Right cardiac atrium (tissue), 5 donors: Measurements from ENCODE around the gene UFD1. TPM values are rescaled to one million over a fixed set of nuclear protein-coding genes. Genes with fewer than 3 reads are reported as not detected.
"Not testable (repeated sequence)": the region's sequence is repeated elsewhere in the genome, so short reads cannot be mapped to it uniquely, and the experiment has no call there.

Experiments
- ATAC-seq, 2 donors: fragments of 200-7000 bp; cut with Tn5 transposase; one replicate each; pipeline versions ENCODE4 v1.8.0 to v1.9.1; 2020; ENCODE audit warnings: moderate library complexity in 2 of 2, mild to moderate bottlenecking in 1 of 2
- DNase-seq, 3 donors: peaks; one replicate each; pipeline ENCODE4 v3.0.0-alpha.2; 2020
- H3K27ac ChIP-seq: one replicate; pipeline ENCODE4 v1.5.1; 2013; ENCODE audit warnings: mild to moderate bottlenecking, low read length, control low read depth, moderate library complexity
- H3K27me3 ChIP-seq: one replicate; pipeline ENCODE4 v1.6.1; 2013; ENCODE audit not compliant: control insufficient read depth, insufficient read depth
- H3K4me1 ChIP-seq: one replicate; pipeline ENCODE4 v1.6.1; 2013; ENCODE audit warnings: low read length; ENCODE audit not compliant: control insufficient read depth, insufficient read depth
- H3K4me3 ChIP-seq: one replicate; pipeline ENCODE4 v1.5.1; 2013; ENCODE audit warnings: low read length, control low read depth
- H3K9me3 ChIP-seq: one replicate; pipeline ENCODE4 v1.6.1; 2013; ENCODE audit warnings: low read length; ENCODE audit not compliant: control insufficient read depth
- WGBS: extraction: QIAGEN DNeasy Blood & Tissue Kit; methylation state at CpG from one replicate; pipeline ENCODE4 v1.1.7; 2013; 5-methylcytosine and 5-hydroxymethylcytosine counted together
- intact Hi-C, 4 donors: fragments of 100-400 bp; cut with DNase I; formaldehyde crosslinking; loops; one replicate each; pipeline versions ENCODE4 v1.11.0 to v1.14.0; 2022 to 2023
- polyA plus RNA-seq: library from polyadenylated mRNA; stranded (reverse); fragments of 200-250 nt; gene quantifications from one replicate; pipeline ENCODE4 v1.2.3, GENCODE V29; 2013
- total RNA-seq, 4 donors: library from RNA; stranded (reverse); fragmentation: NEBNext Ultra II Directional; extraction: Animal tissue kit (Norgen Biotek cat#: 25700); gene quantifications; one replicate each; pipeline ENCODE4 v1.2.1, GENCODE V29; 2021
- donor health status: healthy with polysubstance abuse.
- donor health status: DM: no; HTN: yes; CAD: no.
- donor health status: DM: no; HTN: no; CAD: no.
- donor health status: DM: no; HTN: yes; CAD: no; lungs with severe emphysema.
- donor health status: DM: yes; HTN: yes; CAD: no.

UFD1 gene
- total and polyA plus RNA-seq, 5 donors, result 34.7 to 58.1 (median 44.3) TPM

DNA sequence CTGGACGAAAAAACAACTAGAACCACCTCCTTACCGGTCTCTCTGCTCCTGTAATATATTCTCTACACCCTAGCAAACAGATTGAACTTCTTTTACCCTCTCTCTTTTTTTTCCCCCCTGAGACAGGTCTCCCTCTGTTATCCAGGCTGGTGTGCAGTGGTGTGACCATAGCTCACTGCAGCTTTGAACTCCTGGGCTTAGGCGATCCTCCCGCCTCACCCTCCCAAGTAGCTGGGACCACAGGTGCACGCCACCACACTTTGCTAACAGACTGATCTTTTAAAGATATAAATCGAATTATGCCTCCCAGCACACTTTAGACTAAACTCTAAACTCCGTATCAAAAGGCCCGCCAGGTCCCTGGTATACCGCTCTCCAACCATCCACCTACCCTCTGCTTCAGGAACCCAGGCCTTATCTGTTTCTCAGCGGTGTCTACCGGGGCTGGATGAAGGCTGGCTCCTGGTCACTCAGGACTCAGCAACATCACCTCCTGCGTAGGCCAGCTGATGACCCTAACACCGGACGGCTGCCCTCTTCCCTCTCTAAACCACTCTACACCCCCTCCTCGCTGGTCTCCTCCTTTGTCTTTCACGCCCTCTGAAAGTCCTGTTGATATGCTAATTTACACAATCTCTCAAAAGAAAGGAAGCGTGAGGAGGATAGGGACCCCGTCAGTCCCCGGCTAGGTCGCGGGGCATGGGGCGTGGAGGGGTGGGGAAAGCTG lies 32.2 kb downstream of the UFD1 start:
- Histone ChIP-seq H3K4me1 (peaks cover 15% of the 10 kb centered on the region), H3K27me3 (no peaks in the 10 kb centered on the region), H3K9me3 (no peaks in the 10 kb centered on the region), H3K4me3 (peak overlapping the region; percentile 82), H3K27ac (peak overlapping the region; percentile 33)
- 25% methylated on average over 22 of the region's 22 CpGs for WGBS
- DNase-seq (no peak), ATAC-seq (peak; percentile 4 to 24)
- intact Hi-C loops, result no loop called here

DNA sequence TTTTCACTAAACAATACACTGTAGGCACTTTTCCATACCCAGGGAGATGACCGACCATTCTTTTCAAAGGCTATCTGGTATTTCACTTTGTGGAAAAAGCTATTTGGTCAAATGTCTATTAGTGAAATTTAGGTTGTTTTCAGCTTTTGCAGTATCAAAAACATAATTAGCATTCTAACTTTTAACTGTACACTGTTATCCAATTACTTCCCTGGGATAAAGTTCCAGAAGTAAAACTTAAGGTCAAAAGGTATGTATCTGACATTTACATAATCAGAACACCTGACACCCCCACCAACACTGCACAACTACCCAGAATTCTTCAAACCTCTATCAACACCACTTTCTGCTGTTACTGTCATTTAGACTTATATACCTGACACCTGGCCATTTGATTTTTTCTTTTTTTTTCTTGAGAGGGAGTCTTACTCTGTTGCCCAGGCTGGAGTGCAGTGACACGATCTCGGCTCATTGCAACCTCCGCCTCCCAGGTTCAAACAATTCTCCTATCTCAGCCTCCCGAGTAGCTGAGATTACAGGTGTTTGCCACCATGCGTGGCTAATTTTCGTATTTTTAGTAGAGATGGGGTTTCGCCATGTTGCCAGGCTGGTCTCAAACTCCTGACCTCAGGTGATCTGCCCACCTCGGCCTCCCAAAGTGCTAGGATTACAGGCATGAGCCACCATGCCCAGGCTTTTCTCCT lies 33.6 kb downstream of the UFD1 start:
- H3K27me3 ChIP-seq, H3K4me3 ChIP-seq, H3K9me3 ChIP-seq, ATAC-seq, H3K27ac ChIP-seq, DNase-seq, intact Hi-C loops: not testable (repeated sequence)
- peaks cover 15% of the 10 kb centered on the region for H3K4me1 ChIP-seq
- 86% methylated on average over 9 of the region's 9 CpGs for WGBS

DNA sequence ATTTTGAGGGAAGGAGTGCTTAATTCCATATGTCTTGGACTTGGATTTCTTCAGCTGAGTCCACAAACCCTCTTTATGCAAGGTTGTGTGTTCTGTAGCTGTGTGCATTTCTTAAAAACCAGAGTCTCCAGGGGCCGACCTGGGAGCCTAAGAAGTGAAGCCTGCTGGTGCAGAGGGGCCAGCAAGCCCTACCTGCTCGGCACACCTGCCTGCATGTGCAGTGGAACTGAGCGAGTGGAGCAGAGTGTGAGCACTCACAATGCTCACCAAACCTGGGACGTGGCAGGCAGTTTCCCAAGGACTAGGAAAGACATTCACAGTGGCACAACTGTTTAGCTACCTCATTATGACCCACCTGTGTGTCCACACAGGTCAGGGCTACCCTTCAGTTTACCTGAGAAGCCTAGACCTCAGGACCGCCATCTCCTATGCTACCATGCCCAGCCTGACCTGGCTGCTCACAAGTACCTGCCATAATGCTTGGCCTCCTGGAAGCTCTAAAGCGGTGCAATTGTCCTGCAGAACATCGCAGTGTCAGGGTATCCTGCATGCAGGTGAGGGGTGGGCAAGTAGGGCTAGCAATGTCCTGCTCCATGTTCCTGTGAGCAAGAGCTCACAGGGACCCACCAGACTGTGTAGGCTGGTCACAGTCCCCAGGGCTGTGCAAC lies 35.3 kb downstream of the UFD1 start:
- WGBS, result 86% methylated on average over 7 of the region's 7 CpGs
- DNase-seq, result no peak
- no peaks in the 10 kb centered on the region for H3K27me3 ChIP-seq
- intact Hi-C loops, result no loop called here
- no peak overlapping the region for H3K27ac ChIP-seq
- H3K4me1 ChIP-seq, result peaks cover 15% of the 10 kb centered on the region
- no peak overlapping the region for H3K4me3 ChIP-seq
- no peak for ATAC-seq
- H3K9me3 ChIP-seq, result no peaks in the 10 kb centered on the region

DNA sequence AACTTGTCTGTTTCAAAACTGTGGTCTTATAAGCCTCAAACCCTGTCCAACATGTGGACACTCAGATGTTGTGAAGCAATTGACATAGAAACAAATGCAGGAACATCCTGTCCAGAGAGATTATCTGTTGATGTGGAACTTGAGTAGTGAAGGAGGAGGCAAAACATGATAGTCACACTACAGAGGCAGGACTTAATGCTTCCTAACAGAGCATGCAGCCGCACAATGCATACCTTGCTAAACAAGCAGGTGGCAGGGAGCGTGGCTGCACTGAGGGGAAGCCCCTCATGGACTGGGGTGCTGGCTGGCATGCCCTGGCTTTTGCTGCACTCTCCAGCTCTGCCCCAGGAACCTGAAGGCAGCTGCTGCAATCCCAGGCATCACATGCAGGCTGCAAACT lies 36.8 kb downstream of the UFD1 start:
- no peak overlapping the region for H3K27ac ChIP-seq
- H3K9me3 ChIP-seq, result no peaks in the 10 kb centered on the region
- DNase-seq, result no peak
- WGBS, result 96% methylated on average over 2 of the region's 2 CpGs
- no peak overlapping the region for H3K4me3 ChIP-seq
- H3K27me3 ChIP-seq, result no peaks in the 10 kb centered on the region
- intact Hi-C loops, result no loop called here
- peaks cover 12% of the 10 kb centered on the region for H3K4me1 ChIP-seq
- no peak for ATAC-seq

DNA sequence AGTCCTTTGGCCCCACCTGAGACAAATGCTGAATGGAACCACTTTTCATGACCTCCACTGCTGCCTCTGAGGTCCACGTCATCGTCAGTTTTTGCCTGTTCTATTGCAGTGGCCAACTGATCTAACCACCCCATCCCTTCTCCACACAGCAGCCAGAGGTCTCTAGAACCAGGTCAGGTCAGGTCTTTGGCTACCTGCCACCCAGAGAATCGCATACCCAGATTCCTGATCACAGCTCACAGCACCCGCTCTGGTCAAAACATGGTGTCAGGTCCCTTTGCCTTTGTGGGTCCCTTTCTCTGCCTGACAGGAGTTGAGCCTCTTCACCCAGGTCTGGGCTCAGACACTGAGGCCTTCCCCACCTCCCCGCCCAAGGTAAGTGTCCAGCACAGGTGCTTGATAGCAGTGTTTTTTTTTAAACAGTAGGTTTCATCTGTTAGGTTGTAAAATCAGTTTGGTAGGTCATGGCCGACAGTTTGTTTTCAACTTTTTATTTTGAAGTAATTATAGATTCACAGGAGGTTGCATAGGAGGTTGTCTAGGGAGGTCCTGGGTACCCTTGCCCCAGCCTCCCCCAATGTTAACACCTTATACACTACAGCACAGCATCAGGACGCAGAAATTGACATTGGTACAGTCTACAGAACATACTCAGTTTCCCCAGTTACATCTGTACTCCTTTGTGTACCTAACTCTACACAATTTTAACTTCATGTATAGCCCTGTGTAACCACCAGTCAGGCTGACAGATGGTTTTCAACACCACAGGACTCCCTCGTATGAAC lies 38.4 kb downstream of the UFD1 start:
- intact Hi-C loops, result no loop called here
- H3K4me1 ChIP-seq, result peaks cover 5% of the 10 kb centered on the region
- no peak overlapping the region for H3K4me3 ChIP-seq
- no peaks in the 10 kb centered on the region for H3K9me3 ChIP-seq
- DNase-seq, result no peak
- 85% methylated on average over 8 of the region's 8 CpGs for WGBS
- no peaks in the 10 kb centered on the region for H3K27me3 ChIP-seq
- no peak for ATAC-seq
- no peak overlapping the region for H3K27ac ChIP-seq

DNA sequence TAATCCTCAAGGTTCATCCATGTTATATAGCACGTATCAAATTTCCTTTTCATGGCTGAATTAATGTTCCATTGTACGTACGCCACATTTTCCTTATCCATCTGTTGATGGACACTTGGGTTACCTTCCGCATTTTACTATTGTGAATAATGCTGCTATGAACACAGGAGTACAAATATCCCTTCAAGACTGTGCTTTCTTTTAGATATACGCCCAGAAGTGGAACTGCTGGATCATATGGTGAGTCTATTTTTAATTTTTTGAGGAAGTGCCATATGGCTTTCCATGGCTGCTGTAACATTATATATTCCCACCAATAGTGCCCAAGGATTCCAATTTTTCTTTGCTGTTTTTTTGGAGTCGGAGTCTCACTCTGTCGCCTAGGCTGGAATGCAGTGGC lies 40.7 kb downstream of the UFD1 start:
- H3K4me1 ChIP-seq, result peaks cover 3% of the 10 kb centered on the region
- 93% methylated on average over 7 of the region's 7 CpGs for WGBS
- intact Hi-C loops, result no loop called here
- no peaks in the 10 kb centered on the region for H3K9me3 ChIP-seq
- DNase-seq, result no peak
- H3K27ac ChIP-seq, result no peak overlapping the region
- no peak for ATAC-seq
- H3K27me3 ChIP-seq, result no peaks in the 10 kb centered on the region
- H3K4me3 ChIP-seq, result no peak overlapping the region

DNA sequence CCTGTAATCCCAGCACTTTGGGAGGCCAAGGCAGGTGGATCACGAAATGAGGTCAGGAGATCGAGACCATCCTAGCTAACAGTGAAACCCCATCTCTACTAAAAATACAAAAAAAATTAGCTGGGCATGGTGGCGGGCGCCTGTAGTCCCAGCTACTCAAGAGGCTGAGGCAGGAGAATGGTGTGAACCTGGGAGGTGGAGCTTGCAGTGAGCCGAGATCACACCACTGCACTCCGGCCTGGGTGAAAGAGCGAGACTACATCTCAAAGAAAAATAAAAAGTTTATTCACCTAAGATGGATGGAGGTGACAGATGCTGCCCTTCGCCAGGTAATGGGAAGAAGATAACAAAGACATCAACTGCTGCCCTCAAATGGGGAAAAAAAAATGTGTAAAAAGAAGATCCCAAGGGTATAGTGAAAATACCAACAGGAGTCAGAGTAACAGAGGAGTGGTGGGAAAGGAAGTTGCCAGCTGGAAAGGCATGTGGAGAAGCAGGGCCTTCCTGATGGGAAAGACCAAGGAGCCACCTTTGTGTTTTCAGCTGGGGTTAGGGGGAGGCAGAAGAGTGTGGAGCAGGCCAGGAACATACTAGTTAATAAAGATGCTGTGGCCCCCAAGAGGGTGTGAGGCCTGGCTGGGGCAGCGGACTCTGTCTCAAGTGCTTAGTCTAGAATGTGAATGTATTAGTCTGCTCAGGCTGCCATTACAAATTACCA lies 42.4 kb downstream of the UFD1 start:
- H3K4me3 ChIP-seq, ATAC-seq, H3K4me1 ChIP-seq, H3K27me3 ChIP-seq, DNase-seq, intact Hi-C loops, H3K9me3 ChIP-seq, H3K27ac ChIP-seq: not testable (repeated sequence)
- WGBS, result 92% methylated on average over 9 of the region's 9 CpGs

DNA sequence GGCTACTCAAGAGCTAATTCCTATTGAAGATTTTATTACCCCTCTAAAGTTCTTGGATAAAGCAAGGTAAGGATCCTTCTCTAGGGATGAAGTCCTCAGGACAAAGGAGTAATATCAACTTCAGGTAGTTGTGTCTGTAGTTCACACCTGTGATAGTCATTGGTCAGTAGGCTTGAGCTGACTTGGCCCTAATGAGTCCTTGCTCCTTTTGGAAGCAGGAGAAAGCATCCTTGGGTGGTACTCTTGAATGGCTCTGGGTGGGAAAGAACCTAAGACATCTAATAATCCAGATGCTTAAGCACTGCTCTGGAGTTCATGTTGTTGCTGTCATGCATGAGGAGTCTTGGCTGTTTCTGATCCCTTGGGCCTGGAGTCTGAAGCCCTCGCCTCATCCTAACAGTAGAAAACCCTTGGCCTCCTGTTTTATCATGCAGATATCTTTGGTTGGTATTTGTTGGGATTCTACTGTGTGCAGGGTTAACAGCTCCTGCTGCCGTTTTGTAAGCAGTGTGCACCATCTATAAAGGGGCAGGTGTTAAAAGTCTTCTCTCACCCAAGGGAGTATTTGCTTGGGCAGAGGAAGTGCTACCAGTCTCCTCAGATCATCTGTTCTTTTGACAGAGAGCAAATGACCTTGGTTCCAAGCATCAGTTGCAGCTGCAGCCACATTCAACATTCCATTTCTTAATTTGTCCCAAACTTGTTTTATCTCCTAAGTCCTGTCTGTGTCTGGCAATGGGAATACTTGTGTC lies 44.0 kb downstream of the UFD1 start:
- WGBS, result 65% methylated on average over 2 of the region's 2 CpGs
- no peak overlapping the region for H3K4me3 ChIP-seq
- H3K27ac ChIP-seq, result no peak overlapping the region
- DNase-seq (no peak), ATAC-seq (no peak)
- intact Hi-C loops, result no loop called here
- H3K4me1 ChIP-seq, result peaks cover 1% of the 10 kb centered on the region
- H3K9me3 ChIP-seq, result no peaks in the 10 kb centered on the region
- no peaks in the 10 kb centered on the region for H3K27me3 ChIP-seq

DNA sequence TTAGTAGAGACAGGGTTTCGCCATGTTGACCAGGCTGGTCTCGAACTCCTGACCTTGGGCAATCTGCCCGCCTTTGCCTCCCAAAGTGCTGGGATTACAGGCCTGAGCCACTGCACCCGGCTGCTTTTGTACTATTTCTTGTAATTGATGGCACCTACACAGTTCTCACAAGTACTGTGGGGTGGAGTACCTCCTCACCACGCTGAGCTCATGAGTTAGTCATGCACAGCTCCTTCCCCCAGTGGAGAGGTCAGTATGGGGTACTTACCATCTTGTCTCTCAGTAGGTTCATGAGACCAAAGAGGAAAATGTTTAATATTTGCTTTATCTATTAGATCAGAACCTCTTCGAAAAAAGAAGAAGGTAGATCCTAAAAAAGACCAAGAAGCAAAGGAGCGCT lies 44.6 kb downstream of the UFD1 start:
- DNase-seq, result no peak
- Histone ChIP-seq H3K27me3 (no peaks in the 10 kb centered on the region), H3K4me3 (no peak overlapping the region), H3K9me3 (no peaks in the 10 kb centered on the region), H3K27ac (no peak overlapping the region), H3K4me1 (peaks cover 2% of the 10 kb centered on the region)
- intact Hi-C loops, result no loop called here
- ATAC-seq, result no peak
- WGBS, result 96% methylated on average over 7 of the region's 7 CpGs
